Loucy (cell line): ENCODE data around the gene OPRL1.

ENCODE experiments used
- H2AFZ ChIP-seq: fragments of 200-600 bp; sonication (generic); 2 replicates; pipeline ENCODE4 v1.6.0; 2016; ENCODE audit warnings: antibody characterized with exemption, mild to moderate bottlenecking, low read length, moderate library complexity
- H3F3A ChIP-seq: fragments of 200-600 bp; 2 replicates; pipeline ENCODE4 v1.6.0; 2016; ENCODE audit warnings: antibody characterized with exemption, low read depth, mild to moderate bottlenecking
- H3K27me3 ChIP-seq: fragments of 200-600 bp; sonication (generic); 2 replicates; pipeline ENCODE4 v1.6.1; 2014; ENCODE audit warnings: low read length, mild to moderate bottlenecking; ENCODE audit not compliant: insufficient read depth, poor library complexity, severe bottlenecking
- H3K36me3 ChIP-seq: fragments of 200-600 bp; sonication (generic); 2 replicates; pipeline ENCODE4 v1.6.1; 2016; ENCODE audit warnings: low read length; ENCODE audit not compliant: insufficient read depth
- H3K4me1 ChIP-seq: fragments of 200-600 bp; sonication (generic); 2 replicates; pipeline ENCODE4 v1.5.1; 2014; ENCODE audit warnings: low read length, mild to moderate bottlenecking; ENCODE audit not compliant: insufficient read depth, poor library complexity, severe bottlenecking
- H3K4me2 ChIP-seq: fragments of 200-600 bp; sonication (generic); 2 replicates; pipeline ENCODE4 v1.6.0; 2014; ENCODE audit warnings: antibody characterized with exemption, low read length, low read depth, mild to moderate bottlenecking; ENCODE audit not compliant: poor library complexity, severe bottlenecking
- H3K4me3 ChIP-seq: fragments of 200-600 bp; sonication (generic); 2 replicates; pipeline ENCODE4 v1.5.1; 2014; ENCODE audit warnings: low read length, mild to moderate bottlenecking, mixed read lengths; ENCODE audit not compliant: poor library complexity, severe bottlenecking
- H3K79me2 ChIP-seq: fragments of 200-600 bp; sonication (generic); 2 replicates; pipeline ENCODE4 v1.6.1; 2014; ENCODE audit warnings: low read length; ENCODE audit not compliant: insufficient read depth
- H3K9ac ChIP-seq: fragments of 200-600 bp; sonication (generic); 2 replicates; pipeline ENCODE4 v1.6.0; 2014; ENCODE audit warnings: mild to moderate bottlenecking, low read depth, low read length, moderate library complexity; ENCODE audit not compliant: poor library complexity, severe bottlenecking
- H3K9me2 ChIP-seq: fragments of 200-600 bp; sonication (generic); replicated peaks from 2 replicates; pipeline ENCODE4 v1.6.1; 2016; ENCODE audit warnings: low read depth, low read length, mixed read lengths
- H3K9me3 ChIP-seq: fragments of 200-600 bp; sonication (generic); 2 replicates; pipeline ENCODE4 v1.6.1; 2014; ENCODE audit warnings: mild to moderate bottlenecking, antibody characterized with exemption, low read length, low read depth; ENCODE audit not compliant: insufficient read depth
- H4K20me1 ChIP-seq: fragments of 200-600 bp; sonication (generic); 2 replicates; pipeline ENCODE4 v1.6.0; 2014; ENCODE audit warnings: antibody characterized with exemption, low read length, mild to moderate bottlenecking; ENCODE audit not compliant: insufficient read depth, poor library complexity, severe bottlenecking
- EZH2phosphoT487 ChIP-seq: fragments of 200-600 bp; IDR thresholded peaks from 2 replicates; pipeline ENCODE4 v1.6.1; 2018; ENCODE audit warnings: antibody characterized with exemption, mild to moderate bottlenecking, moderate library complexity, borderline replicate concordance
- TF ChIP-seq, protein P1 (sequence below): fragments of 200-600 bp; sonication (generic); conservative IDR thresholded peaks from 2 replicates; pipeline ENCODE4 v1.5.1; 2014; ENCODE audit warnings: mild to moderate bottlenecking, antibody characterized with exemption, low read length

Gene OPRL1

GRCh38 chr20:64137598-64138031 lies 57.7 kb downstream of the OPRL1 start:
- TF ChIP-seq EZH2phosphoT487: no peak
- TF ChIP-seq, protein P1, sequence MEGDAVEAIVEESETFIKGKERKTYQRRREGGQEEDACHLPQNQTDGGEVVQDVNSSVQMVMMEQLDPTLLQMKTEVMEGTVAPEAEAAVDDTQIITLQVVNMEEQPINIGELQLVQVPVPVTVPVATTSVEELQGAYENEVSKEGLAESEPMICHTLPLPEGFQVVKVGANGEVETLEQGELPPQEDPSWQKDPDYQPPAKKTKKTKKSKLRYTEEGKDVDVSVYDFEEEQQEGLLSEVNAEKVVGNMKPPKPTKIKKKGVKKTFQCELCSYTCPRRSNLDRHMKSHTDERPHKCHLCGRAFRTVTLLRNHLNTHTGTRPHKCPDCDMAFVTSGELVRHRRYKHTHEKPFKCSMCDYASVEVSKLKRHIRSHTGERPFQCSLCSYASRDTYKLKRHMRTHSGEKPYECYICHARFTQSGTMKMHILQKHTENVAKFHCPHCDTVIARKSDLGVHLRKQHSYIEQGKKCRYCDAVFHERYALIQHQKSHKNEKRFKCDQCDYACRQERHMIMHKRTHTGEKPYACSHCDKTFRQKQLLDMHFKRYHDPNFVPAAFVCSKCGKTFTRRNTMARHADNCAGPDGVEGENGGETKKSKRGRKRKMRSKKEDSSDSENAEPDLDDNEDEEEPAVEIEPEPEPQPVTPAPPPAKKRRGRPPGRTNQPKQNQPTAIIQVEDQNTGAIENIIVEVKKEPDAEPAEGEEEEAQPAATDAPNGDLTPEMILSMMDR: no peak
- H2AFZ ChIP-seq: no peak overlapping the region
- no peak overlapping the region for H3K4me2 ChIP-seq
- no peaks in the 10 kb centered on the region for H3F3A ChIP-seq
- H3K36me3 ChIP-seq: no peaks in the 10 kb centered on the region
- H3K79me2 ChIP-seq: no peaks in the 10 kb centered on the region
- H3K9ac ChIP-seq: no peak overlapping the region
- H3K4me1 ChIP-seq: peaks cover 3% of the 10 kb centered on the region
- H3K27me3 ChIP-seq: no peaks in the 10 kb centered on the region
- no peak overlapping the region for H3K4me3 ChIP-seq
- H4K20me1 ChIP-seq: no peaks in the 10 kb centered on the region
- no peaks in the 10 kb centered on the region for H3K9me3 ChIP-seq
- no peaks in the 10 kb centered on the region for H3K9me2 ChIP-seq

DNA sequence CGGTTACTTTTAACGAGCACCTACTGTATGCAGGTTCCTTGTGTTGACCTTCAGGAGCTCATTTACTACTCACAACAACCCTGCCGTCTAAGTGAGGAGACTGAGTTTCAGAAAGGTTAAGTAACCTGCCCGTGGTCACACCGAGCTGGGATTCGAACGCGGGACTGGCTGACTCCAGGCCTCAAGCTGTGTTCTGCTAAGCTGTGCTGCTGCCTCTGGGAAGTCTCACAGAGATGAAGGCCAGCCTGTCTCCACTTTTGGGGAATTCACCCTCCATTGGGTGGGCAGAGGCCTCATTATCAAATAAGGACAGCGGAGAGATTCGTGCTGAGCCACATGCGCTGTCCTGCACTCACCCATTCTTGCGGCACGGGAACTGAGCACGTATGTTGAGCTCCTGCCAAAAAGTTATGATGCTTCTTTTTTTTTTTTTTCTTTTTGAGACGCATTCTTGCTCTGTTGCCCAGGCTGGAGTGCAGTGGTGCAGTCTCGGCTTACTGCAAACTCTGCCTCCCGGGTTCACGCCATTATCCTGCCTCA lies 58.5 kb downstream of the OPRL1 start:
- H3K4me1 ChIP-seq: peaks cover 9% of the 10 kb centered on the region
- no peak overlapping the region for H3K4me2 ChIP-seq
- H3K4me3 ChIP-seq: no peak overlapping the region
- H3K9me3 ChIP-seq: no peaks in the 10 kb centered on the region
- H3K27me3 ChIP-seq: no peaks in the 10 kb centered on the region
- no peak for TF ChIP-seq EZH2phosphoT487
- TF ChIP-seq, protein P1: no peak
- H2AFZ ChIP-seq: no peak overlapping the region
- no peaks in the 10 kb centered on the region for H4K20me1 ChIP-seq
- no peak overlapping the region for H3K9ac ChIP-seq
- no peaks in the 10 kb centered on the region for H3K9me2 ChIP-seq
- H3K36me3 ChIP-seq: no peaks in the 10 kb centered on the region
- H3F3A ChIP-seq: no peaks in the 10 kb centered on the region
- H3K79me2 ChIP-seq: no peaks in the 10 kb centered on the region

DNA sequence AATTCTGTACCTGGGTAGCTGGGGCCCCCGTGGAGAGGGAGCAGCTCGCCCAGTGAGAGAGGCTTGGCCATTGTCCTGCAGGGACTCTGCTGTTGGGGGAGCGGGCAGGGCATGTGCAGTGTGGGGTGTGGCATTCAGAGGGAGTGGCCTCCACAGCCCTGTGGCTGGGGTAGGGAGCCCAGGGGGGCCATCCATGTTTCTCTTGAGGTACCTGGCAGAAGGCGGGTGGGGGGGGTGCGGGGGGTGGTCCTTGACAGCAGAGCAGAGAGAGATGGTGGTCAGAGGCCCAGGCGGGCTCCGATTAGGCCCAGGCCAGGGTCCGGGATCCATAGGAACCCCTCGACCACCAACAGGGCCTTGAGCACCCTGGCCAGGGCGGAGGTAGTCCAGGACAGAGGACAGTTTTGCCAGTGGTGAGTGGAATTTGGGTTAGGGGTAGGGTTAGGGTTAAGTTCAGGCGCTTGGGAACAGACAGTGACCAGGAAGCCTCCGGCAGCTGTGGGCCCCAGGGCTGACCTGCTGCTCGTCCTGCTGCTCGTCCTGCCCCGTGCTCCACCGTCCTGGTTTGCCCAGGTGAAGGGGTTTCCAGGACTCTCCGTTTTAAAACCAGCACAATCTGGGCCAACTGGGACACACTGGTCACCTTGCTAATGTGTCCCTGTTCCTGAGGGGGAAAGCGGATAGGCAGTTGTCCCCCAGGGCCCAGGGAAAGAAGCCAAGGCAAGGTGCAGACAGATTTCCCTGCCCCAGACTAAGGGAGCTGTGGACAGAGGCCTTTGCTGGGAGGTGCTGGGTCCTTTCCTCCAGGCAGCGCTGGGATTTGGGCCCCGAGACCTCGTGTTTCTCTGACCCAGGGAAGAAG lies 59.5 kb downstream of the OPRL1 start:
- Histone ChIP-seq H3K9ac (no peak overlapping the region), H3K4me2 (no peak overlapping the region), H3K9me3 (peaks cover 5% of the 10 kb centered on the region; the same call in 1 of the 2 replicates), H3K9me2 (no peaks in the 10 kb centered on the region), H3K79me2 (no peaks in the 10 kb centered on the region), H3F3A (no peaks in the 10 kb centered on the region), H3K4me1 (peaks cover 11% of the 10 kb centered on the region), H4K20me1 (no peaks in the 10 kb centered on the region), H3K27me3 (no peaks in the 10 kb centered on the region), H2AFZ (no peak overlapping the region), H3K36me3 (no peaks in the 10 kb centered on the region), H3K4me3 (no peak overlapping the region)
- TF ChIP-seq EZH2phosphoT487: no peak
- TF ChIP-seq, protein P1: no peak
